ENCODE results near the gene PSMF1.

The PSMF1 gene

GRCh38 chr20:1086277-1087213 lies 31.9 kb upstream of the PSMF1 start:
- DNase-seq (ENCODE audit: low read depth) = no peak
- no peak overlapping the region for H3K4me3 ChIP-seq (ENCODE audit: low read depth, low read length)
- TF ChIP-seq CTCF (conservative IDR thresholded peaks at IDR 0.05; ENCODE audit: low read depth, low read length) = no peak

GRCh38 chr20:1087311-1087905 lies 31.0 kb upstream of the PSMF1 start:
- no peak for TF ChIP-seq CTCF (conservative IDR thresholded peaks at IDR 0.05; ENCODE audit: low read depth, low read length)
- H3K4me3 ChIP-seq (ENCODE audit: low read depth, low read length) = no peak overlapping the region
- no peak for DNase-seq (ENCODE audit: low read depth)

GRCh38 chr20:1094751-1095150 lies 23.7 kb upstream of the PSMF1 start:
- H3K4me3 ChIP-seq (ENCODE audit: low read depth, low read length) = no peak overlapping the region
- DNase-seq (ENCODE audit: low read depth) = no peak
- TF ChIP-seq CTCF (conservative IDR thresholded peaks at IDR 0.05; ENCODE audit: low read depth, low read length) = no peak

- H3K4me3 ChIP-seq (ENCODE audit: low read depth, low read length) = no peak overlapping the region
- TF ChIP-seq CTCF (conservative IDR thresholded peaks at IDR 0.05; ENCODE audit: low read depth, low read length) = no peak
- no peak for DNase-seq (ENCODE audit: low read depth)
These were observed 16.9 kb upstream of the PSMF1 start for GRCh38 chr20:1101533-1101932.

GRCh38 chr20:1102016-1102415 lies 16.4 kb upstream of the PSMF1 start:
- H3K4me3 ChIP-seq (ENCODE audit: low read depth, low read length) = no peak overlapping the region
- TF ChIP-seq CTCF (conservative IDR thresholded peaks at IDR 0.05; ENCODE audit: low read depth, low read length) = no peak
- no peak for DNase-seq (ENCODE audit: low read depth)

GRCh38 chr20:1103751-1104150 lies 14.7 kb upstream of the PSMF1 start:
- no peak for TF ChIP-seq CTCF (conservative IDR thresholded peaks at IDR 0.05; ENCODE audit: low read depth, low read length)
- DNase-seq (ENCODE audit: low read depth) = no peak
- no peak overlapping the region for H3K4me3 ChIP-seq (ENCODE audit: low read depth, low read length)

Data from choroid plexus epithelial cell (primary cell).